Activated naive CD8-positive, alpha-beta T cell treated with anti-CD3 and anti-CD28 coated beads for 36 hours (primary cell): ENCODE measurements around the gene EIF1AD. TPM values are rescaled to one million over a fixed set of nuclear protein-coding genes. Genes with fewer than 3 reads are reported as not detected.

Source experiments
- DNase-seq: peaks from one replicate; pipeline ENCODE4 v3.0.0; 2021
- H3K27ac Mint-ChIP-seq: one replicate; pipeline ENCODE4 v1.8.0; 2022; ENCODE audit warnings: mild to moderate bottlenecking, moderate library complexity, mixed read lengths
- H3K27me3 Mint-ChIP-seq: one replicate; pipeline ENCODE4 v1.8.0; 2022; ENCODE audit warnings: mild to moderate bottlenecking, mixed read lengths
- H3K36me3 Mint-ChIP-seq: one replicate; pipeline ENCODE4 v1.8.0; 2021; ENCODE audit warnings: mild to moderate bottlenecking, mixed read lengths
- H3K4me1 Mint-ChIP-seq: one replicate; pipeline ENCODE4 v1.8.0; 2021; ENCODE audit warnings: mixed read lengths
- H3K4me3 Mint-ChIP-seq: one replicate; pipeline ENCODE4 v1.8.0; 2022; ENCODE audit warnings: mild to moderate bottlenecking, moderate library complexity, mixed read lengths
- H3K9me3 Mint-ChIP-seq: one replicate; pipeline ENCODE4 v1.8.0; 2022; ENCODE audit warnings: mixed read lengths
- total RNA-seq, 2 experiments: library from RNA; stranded (reverse); gene quantifications; one replicate each; pipeline ENCODE4 v1.2.3, GENCODE V29; 2021

Gene EIF1AD, protein sequence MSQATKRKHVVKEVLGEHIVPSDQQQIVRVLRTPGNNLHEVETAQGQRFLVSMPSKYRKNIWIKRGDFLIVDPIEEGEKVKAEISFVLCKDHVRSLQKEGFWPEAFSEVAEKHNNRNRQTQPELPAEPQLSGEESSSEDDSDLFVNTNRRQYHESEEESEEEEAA
- 10 to 100 TPM; 56.8 to 63.7 TPM for total RNA-seq

DNA sequence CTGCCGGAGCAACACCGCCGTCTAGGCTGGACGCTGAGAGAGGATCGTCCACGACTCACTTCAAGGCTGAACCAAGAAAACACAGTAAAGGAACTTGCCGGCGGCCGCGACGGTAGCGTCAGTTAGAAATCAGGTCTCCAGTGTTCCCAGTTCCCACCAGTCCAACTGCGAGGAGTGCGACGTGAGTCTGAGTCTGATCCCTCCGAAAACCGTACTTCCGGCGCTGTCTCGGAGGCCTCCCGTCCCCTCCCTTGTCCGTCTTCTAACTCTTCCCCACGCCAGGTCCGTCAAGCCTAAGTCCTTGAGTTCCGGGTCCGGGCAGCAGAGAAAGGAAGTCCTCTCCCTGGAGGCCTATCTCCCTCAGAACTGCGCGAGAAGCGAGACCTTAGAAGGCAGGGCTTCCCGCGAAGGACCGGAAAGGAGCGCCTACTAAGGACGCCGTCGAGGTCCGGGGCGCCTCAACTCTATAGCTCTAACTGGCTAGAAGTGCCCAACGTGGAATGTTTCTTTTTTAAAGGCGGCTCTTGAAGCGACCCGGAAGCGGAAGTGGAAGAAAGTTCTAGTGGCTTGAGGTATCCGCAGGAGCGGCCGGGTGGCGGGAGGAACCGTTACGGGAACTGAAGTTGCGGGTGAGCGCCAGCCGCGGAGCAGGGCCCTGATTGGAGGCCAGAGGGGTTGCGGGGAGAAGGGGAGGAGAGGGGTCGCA lies at the start of gene EIF1AD, which contains the start of gene BANF1:
EIF1AD (minus strand) TSS at position 216 of the 706 bp plus-strand sequence. CDS start 1,768 bp downstream, outside the sequence.
BANF1 (plus strand) TSS at position 562 of the 706 bp plus-strand sequence. CDS start 748 bp downstream, outside the sequence.
- H3K36me3 Mint-ChIP-seq = peaks cover 62% of the 10 kb centered on the region
- peaks cover 41% of the 10 kb centered on the region for H3K4me1 Mint-ChIP-seq

DNA sequence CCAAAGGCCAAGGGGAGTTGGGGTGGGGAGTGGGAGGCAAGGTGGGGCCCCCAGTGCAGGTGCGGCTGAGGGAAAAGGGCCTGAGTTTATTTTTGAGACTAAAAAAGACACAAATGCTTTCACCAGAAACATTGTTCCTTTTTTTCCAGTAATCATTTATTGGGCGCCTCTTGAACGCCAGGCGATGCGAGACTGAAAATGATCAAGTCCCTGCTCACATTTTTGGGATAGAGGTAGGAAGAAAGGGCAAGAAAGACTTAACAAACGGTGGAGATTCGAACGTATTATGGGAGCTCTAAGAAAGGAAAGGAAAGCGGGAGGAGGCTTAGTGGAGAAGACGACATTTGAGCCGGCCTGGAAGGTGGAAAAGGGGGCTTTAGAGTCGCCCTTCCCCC lies 49.4 kb upstream of the EIF1AD start:
- H3K4me1 Mint-ChIP-seq = peaks cover 30% of the 10 kb centered on the region
- H3K36me3 Mint-ChIP-seq = peaks cover 26% of the 10 kb centered on the region
- peak overlapping the region; percentile 99 for H3K4me3 Mint-ChIP-seq
- H3K27ac Mint-ChIP-seq = peak overlapping the region; percentile 78
- H3K27me3 Mint-ChIP-seq = peaks cover 9% of the 10 kb centered on the region
- no peaks in the 10 kb centered on the region for H3K9me3 Mint-ChIP-seq
- DNase-seq = no peak

More for the DNA sequence above, at the start of gene EIF1AD, which contains the start of gene BANF1:
- DNase-seq = peak; percentile 93
- no peaks in the 10 kb centered on the region for H3K9me3 Mint-ChIP-seq
- H3K27me3 Mint-ChIP-seq = no peaks in the 10 kb centered on the region
- peak within 1 kb of the TSS; percentile 100 for H3K4me3 Mint-ChIP-seq
- peak within 1 kb of the TSS; percentile 99 for H3K27ac Mint-ChIP-seq

DNA sequence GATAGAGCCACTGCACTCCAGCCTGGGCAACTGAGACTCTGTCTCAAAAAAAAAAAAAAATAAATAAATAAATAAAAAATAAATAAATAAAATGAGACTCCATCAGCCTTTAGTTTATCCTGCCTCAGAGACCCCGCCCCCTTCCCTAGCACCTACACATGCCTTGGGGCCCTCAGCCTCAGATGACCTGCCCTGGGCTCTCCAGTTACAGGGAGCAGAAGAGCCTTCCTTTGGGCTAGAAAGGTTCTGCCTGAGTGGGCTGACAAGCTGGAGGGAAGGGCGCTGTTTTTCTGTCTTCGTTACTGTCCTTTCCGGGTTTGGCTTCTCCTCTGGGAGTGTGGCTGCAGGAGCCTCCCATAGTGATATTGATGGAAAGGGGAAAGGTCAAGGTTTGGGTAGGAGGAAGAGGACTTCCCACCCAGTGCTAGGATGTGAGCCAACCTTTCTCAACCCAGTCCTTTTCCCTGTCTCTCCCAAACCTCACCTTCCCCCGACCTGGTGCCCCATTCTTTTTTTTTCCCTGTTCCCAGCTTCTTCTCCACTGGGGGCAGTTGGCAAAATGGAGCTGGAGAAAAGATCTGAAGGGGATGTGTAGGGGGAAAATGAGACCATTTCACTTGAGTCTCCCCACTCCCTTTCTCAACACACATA lies 48.7 kb upstream of the EIF1AD start:
- H3K27ac Mint-ChIP-seq = peak overlapping the region; percentile 78
- H3K4me1 Mint-ChIP-seq = peaks cover 29% of the 10 kb centered on the region
- no peaks in the 10 kb centered on the region for H3K9me3 Mint-ChIP-seq
- DNase-seq = no peak
- H3K4me3 Mint-ChIP-seq = peak overlapping the region; percentile 99
- H3K36me3 Mint-ChIP-seq = peaks cover 24% of the 10 kb centered on the region
- peaks cover 9% of the 10 kb centered on the region for H3K27me3 Mint-ChIP-seq

DNA sequence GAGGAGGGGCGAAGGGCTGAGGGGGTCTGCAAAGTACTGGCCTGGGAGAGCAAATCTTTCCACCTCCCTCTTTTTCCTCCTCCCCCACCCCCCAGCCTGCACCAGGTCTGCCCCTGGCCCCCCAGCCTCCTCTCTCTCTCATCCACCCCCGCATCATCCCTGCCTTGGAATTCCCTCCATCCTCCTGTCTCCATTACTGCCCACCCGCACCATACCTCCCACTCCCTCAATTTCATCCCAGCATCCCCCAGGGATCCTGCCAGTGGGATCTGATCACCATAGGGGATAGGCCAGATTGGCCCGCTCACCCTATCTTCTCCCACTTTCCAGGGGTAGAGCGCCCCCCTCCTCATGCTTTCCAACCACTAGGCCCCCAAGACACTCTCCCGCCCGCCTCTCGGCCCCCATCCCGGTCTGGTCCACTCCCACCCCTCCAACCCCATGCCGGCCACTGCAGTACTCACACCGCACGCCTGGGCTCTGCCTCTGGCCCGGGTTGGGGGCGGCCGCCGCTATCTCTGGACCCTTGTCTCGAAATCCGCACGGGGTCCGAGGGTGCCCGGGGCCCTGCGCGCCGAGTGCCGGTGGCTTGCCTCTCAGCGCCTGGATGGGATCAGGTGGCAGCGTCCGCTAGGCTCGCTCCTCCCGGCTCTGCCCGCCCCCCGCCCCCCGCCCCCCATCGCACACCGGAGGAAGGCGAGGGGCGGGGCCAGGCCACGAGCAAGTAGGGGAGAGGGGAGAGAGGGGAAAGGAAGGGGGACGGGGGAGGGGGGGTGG lies 46.8 kb upstream of the EIF1AD start, which contains the start of gene GAL3ST3:
GAL3ST3 (minus strand) TSS at position 615 of the 777 bp plus-strand sequence. CDS start 3,746 bp downstream, outside the sequence.
- Mint-ChIP-seq H3K4me3 (peak within 1 kb of the TSS; percentile 54), H3K4me1 (peaks cover 33% of the 10 kb centered on the region), H3K36me3 (peaks cover 14% of the 10 kb centered on the region)

DNA sequence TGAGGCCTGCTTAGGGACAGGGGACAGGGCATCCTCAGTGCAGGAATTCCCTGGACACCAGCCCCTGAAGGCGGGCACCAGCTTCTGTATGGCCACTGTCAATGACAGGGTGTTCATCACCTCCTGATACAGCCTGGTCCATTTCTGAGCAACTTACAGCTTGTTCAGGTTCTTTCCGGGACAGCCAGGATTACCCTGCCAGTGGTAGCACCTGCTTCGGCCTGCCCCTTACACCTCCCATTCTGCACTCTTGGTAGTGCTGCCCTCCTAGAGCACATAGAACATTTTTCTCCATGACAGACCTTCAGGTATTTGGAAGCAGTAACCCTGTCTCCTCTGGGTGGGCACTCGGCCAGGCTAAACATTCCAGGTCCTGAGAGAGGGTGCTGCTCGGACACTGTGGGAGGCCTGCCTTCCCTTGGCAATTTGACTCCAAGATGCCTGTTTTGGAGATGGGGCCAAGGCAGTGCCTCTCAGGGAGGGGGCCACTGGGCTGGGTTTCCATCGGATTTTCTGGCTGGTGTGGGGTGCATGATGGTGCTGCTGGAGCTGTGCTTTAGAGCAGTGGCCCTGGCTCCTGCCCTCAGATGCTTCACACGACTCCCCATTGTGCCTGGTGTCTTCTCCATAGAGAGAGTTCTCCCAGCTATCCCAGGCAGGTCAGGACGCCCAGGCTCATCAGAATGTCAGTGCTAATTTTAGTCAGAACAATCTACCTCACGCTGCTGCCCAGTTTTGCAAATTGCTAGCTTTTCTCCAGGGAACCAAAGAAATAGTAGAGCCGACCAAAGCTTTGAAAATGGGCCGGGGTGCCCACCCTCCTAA lies 45.8 kb upstream of the EIF1AD start:
- Mint-ChIP-seq H3K9me3 (no peaks in the 10 kb centered on the region), H3K4me1 (peaks cover 26% of the 10 kb centered on the region), H3K36me3 (peaks cover 7% of the 10 kb centered on the region), H3K4me3 (no peak overlapping the region), H3K27ac (no peak overlapping the region), H3K27me3 (peaks cover 9% of the 10 kb centered on the region)
- DNase-seq = no peak

More for the DNA sequence above, 46.8 kb upstream of the EIF1AD start, which contains the start of gene GAL3ST3:
- peak; percentile 18 for DNase-seq
- H3K9me3 Mint-ChIP-seq = no peaks in the 10 kb centered on the region
- H3K27me3 Mint-ChIP-seq = peaks cover 9% of the 10 kb centered on the region
- no peak within 1 kb of the TSS for H3K27ac Mint-ChIP-seq

DNA sequence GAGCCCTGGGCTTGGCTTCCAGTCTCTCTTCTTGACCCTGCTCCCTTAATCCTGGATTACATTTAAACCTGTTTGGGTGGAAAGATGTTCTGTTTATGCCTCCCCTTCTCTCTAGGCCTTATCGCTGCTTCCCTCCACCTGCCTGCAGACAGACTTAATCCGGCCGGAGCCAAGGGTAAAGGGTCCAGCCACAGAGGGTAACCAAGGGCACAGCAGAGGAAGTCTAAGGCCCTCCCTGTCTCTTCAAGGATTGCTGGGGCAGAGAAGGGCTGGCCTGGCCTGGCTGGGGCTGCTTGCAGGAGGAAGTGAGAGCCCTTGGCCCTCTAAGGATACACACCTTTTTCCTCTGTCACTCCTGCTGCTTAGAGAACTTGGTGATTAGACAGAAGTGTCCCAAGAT lies 44.9 kb upstream of the EIF1AD start:
- DNase-seq = no peak
- H3K4me3 Mint-ChIP-seq = no peak overlapping the region
- no peaks in the 10 kb centered on the region for H3K36me3 Mint-ChIP-seq
- peaks cover 9% of the 10 kb centered on the region for H3K27me3 Mint-ChIP-seq
- H3K9me3 Mint-ChIP-seq = no peaks in the 10 kb centered on the region
- peaks cover 26% of the 10 kb centered on the region for H3K4me1 Mint-ChIP-seq
- H3K27ac Mint-ChIP-seq = no peak overlapping the region

DNA sequence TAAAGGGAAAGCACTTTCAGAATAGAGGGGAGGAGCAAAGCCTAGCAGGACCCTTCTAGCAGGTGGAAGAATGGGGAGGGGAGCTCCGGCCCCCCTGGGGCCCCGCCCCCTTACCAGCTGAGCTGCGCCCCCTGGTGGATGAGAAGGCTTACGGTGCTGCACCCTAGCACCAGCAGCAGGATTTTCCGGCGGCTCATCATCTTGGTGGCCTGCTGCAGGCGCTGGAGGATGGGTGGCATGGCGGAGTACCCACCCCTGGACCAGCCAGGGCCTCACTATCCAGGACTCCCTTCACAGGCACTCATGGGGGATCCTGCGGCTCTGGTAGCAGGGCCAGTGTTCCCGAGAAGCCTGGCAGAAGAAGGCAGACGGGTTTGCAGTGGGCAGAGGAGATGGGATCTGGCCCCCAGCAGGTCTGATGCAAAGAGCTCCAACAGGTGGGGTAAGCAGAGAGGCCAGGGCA lies 43.3 kb upstream of the EIF1AD start:
- DNase-seq = peak; percentile 84
- Mint-ChIP-seq H3K27ac (peak overlapping the region; percentile 68), H3K9me3 (no peaks in the 10 kb centered on the region), H3K27me3 (peaks cover 9% of the 10 kb centered on the region), H3K4me1 (peaks cover 15% of the 10 kb centered on the region), H3K36me3 (no peaks in the 10 kb centered on the region), H3K4me3 (no peak overlapping the region)

DNA sequence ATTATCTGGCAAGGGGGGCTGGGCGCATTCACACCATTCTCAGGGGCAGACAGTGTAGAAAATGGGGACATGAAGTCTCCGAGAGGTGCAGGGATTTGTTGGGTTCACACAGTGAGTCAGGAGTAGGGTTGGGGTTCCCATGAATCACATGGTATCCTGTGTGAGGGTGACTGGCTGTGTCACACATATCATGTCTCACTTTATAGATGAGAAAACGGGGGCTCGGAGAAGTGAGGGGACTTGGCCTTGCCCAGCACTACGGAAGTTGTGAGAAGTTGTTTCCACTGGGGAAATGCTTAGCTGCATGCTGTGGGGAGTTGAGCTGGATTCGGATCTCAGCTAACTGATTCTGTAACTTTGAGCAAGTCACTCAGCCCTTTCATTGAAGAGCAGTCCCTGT lies 42.8 kb upstream of the EIF1AD start:
- H3K27ac Mint-ChIP-seq = peak overlapping the region; percentile 68
- H3K4me3 Mint-ChIP-seq = no peak overlapping the region
- H3K27me3 Mint-ChIP-seq = peaks cover 9% of the 10 kb centered on the region
- DNase-seq = no peak
- peaks cover 15% of the 10 kb centered on the region for H3K4me1 Mint-ChIP-seq
- H3K9me3 Mint-ChIP-seq = no peaks in the 10 kb centered on the region
- H3K36me3 Mint-ChIP-seq = no peaks in the 10 kb centered on the region

DNA sequence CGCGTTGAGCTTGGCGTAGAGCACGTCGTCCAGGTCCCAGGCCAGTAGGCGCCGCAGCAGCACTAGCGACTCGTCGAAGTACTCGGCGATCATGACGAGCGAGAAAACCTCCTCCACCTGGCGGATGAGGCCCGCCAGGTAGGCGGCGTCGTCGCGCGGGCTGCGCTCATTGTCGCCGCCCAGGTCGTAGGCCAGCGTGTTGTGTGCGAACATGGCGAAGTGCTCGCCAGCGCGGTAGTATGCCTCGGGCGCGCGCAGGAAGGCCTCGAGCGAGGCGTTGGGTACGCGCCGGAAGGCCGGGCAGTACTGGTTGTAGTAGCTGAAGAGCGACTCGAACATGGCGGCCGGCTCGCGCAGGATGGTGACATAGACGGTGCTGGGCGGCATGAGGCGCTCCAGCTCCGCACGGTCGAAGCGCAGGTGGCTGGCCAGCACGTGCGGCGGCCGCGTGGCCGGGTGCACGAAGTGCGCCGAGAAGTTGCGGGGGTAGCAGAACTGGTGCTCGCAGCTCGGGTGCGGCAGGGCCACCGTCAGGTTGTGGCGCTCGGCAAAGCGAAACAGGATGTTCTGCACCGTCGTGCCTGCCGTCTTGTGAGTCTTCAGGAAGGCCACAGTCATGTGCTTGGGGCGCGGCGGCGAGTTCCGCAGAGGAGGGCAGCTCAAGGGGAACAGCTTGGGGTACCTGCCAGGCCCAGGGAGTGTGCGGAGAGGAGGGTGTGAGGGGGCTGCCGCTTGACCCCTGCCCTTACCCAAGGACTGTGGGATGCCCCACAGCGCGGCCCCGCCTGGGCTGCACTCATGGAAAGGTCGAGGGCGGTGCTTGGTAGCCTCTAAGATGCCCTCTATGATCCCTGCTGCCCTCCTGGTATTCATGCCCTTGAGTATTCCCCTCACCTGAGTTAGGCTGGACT lies 41.3 kb upstream of the EIF1AD start:
- Mint-ChIP-seq H3K4me3 (no peak overlapping the region), H3K27me3 (peaks cover 4% of the 10 kb centered on the region), H3K4me1 (peaks cover 11% of the 10 kb centered on the region), H3K36me3 (no peaks in the 10 kb centered on the region), H3K9me3 (no peaks in the 10 kb centered on the region), H3K27ac (no peak overlapping the region)
- DNase-seq = no peak

DNA sequence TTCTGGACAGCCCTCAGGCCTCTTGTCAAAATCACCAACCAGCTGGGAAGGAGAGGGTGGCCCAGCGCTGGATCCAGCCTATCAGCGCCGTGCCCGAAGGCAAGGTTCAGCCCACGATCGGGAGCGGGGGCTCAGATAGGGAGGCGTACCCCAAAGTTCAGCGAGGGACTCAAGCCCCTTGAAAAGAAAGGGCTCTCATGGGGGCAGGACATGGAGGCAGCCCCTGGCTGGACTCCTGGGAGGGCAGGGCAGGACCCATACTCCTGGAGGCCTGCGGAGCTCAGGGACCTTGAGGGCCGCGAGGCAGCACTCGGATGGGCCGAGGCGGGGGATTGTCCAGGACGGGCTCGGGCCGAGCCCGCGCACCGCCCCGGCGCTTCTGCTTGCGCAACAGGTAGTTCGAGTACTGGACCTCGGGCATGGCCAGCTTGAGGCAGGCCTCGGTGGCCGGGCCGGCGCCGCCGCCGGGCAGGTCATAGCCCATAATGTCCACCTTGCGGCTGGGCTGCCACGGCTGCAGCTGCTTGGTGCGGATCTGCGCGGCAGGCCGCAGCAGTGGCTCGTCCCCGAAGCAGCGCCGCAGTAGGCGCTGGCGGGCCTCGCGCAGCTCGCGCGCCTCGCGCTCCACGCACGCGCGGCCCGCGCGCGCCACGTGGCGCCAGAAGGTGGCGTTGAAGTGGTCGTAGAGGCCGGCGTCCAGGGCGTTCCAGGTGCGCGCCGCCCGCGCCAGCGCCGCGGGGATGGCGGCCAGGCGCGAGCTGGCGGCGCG lies 40.5 kb upstream of the EIF1AD start:
- DNase-seq = no peak
- Mint-ChIP-seq H3K4me3 (no peak overlapping the region), H3K27ac (no peak overlapping the region), H3K36me3 (no peaks in the 10 kb centered on the region), H3K27me3 (no peaks in the 10 kb centered on the region), H3K9me3 (no peaks in the 10 kb centered on the region), H3K4me1 (peaks cover 11% of the 10 kb centered on the region)

DNA sequence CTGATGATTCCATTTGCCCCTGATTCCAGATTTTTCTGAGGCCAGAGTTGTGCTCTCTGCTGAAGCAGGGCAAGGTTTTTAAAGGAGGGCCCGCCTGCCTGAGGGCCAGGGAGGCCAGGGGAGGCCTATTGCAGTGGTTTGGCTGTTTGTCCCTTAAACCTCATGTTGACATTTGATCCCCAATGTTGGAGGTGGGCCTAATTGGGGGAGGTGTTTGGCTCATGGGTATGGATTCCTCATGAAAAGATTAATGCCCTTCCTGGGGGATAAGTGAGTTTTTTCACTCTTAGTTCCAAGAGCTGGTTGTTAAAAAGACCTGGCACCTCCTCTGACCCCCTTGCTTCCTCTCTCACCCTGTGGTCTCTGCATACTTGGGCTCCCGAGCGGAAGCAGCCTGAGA lies 37.8 kb upstream of the EIF1AD start:
- peaks cover 2% of the 10 kb centered on the region for H3K4me1 Mint-ChIP-seq
- no peak for DNase-seq
- H3K4me3 Mint-ChIP-seq = no peak overlapping the region
- peaks cover 4% of the 10 kb centered on the region for H3K27me3 Mint-ChIP-seq
- H3K9me3 Mint-ChIP-seq = no peaks in the 10 kb centered on the region
- H3K36me3 Mint-ChIP-seq = no peaks in the 10 kb centered on the region
- no peak overlapping the region for H3K27ac Mint-ChIP-seq

DNA sequence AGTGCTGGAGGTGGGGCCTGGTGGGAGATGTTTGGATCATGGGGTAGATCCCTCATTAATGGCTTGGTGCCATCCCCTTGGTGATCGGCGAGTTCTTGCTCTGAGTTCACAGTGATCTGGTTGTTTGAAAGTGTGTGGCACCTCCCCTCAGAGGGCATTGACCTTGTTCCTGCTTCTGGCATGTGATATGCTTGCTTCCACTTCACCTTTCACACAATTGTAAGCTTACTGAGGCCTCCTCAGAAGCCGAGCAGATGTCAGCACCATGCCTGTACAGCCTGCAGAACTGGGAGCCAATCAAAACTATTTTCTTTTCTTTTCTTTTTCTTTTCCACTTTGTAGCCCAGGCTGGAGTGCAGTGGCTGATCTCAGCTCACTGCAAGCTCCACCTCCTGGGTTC lies 35.4 kb upstream of the EIF1AD start:
- peaks cover 4% of the 10 kb centered on the region for H3K27me3 Mint-ChIP-seq

More for the DNA sequence above, 35.4 kb upstream of the EIF1AD start:
- DNase-seq = no peak
- no peaks in the 10 kb centered on the region for H3K36me3 Mint-ChIP-seq
- H3K4me1 Mint-ChIP-seq = no peaks in the 10 kb centered on the region
- no peaks in the 10 kb centered on the region for H3K9me3 Mint-ChIP-seq
- no peak overlapping the region for H3K27ac Mint-ChIP-seq
- H3K4me3 Mint-ChIP-seq = no peak overlapping the region
